MCF 10A (cell line): ENCODE results near the gene IGF1R. TPM values are rescaled to one million over a fixed set of nuclear protein-coding genes. Genes with fewer than 3 reads are reported as not detected.

Experiments used
- BruUV-seq: library from RNA; stranded (reverse); fragments of 400-500 nt; replicated peaks from 2 replicates; lab custom pipeline; 2021; lab: Mats Ljungman, UMichigan
- CTCF ChIA-PET: fragments of 300-600 bp; sonication (Branson Sonifier 250); formaldehyde crosslinking; extraction: SDS; loops from one replicate; lab custom pipeline; 2021; ENCODE audit warnings: antibody characterized with exemption, inconsistent platforms; lab: Yijun Ruan, JAX
- POLR2A ChIA-PET: fragments of 300-600, 350-650 bp; sonication (Branson Sonifier 250); formaldehyde crosslinking; extraction: SDS; loops from one replicate; lab custom pipeline; 2020; ENCODE audit warnings: antibody characterized with exemption, inconsistent platforms; lab: Yijun Ruan, JAX
- DNase-seq: peaks from one replicate; pipeline ENCODE4 v3.0.0-alpha.2; 2018; ENCODE audit not compliant: unreplicated experiment
- H3K27ac Mint-ChIP-seq: one replicate; pipeline ENCODE4 v1.8.0; 2022; ENCODE audit warnings: mild to moderate bottlenecking, low read depth, mixed read lengths; ENCODE audit not compliant: unreplicated experiment
- H3K27me3 Mint-ChIP-seq: one replicate; pipeline ENCODE4 v1.8.0; 2022; ENCODE audit warnings: mixed read lengths; ENCODE audit not compliant: insufficient read depth, unreplicated experiment
- H3K36me3 Mint-ChIP-seq: one replicate; pipeline ENCODE4 v1.8.0; 2022; ENCODE audit warnings: mild to moderate bottlenecking, moderate library complexity, mixed read lengths; ENCODE audit not compliant: insufficient read depth, unreplicated experiment
- H3K4me1 Mint-ChIP-seq: one replicate; pipeline ENCODE4 v1.8.0; 2022; ENCODE audit warnings: mixed read lengths; ENCODE audit not compliant: insufficient read depth, unreplicated experiment
- H3K4me3 Mint-ChIP-seq: one replicate; pipeline ENCODE4 v1.8.0; 2022; ENCODE audit warnings: mild to moderate bottlenecking, moderate library complexity, mixed read lengths; ENCODE audit not compliant: unreplicated experiment
- H3K9me3 Mint-ChIP-seq: one replicate; pipeline ENCODE4 v1.8.0; 2022; ENCODE audit warnings: mixed read lengths; ENCODE audit not compliant: unreplicated experiment
- intact Hi-C: fragments of 100-400 bp; cut with micrococcal nuclease; formaldehyde crosslinking; loops from 2 replicates; pipeline ENCODE4 v1.14.1; 2022
- total RNA-seq: library from RNA; stranded (reverse); gene quantifications from 2 replicates; pipeline ENCODE4 v1.2.3, GENCODE V29; 2022
- TF ChIP-seq, protein P1 (sequence below): fragments of 200-600 bp; IDR thresholded peaks from one replicate; pipeline ENCODE4 v1.8.0; 2022; ENCODE audit warnings: antibody characterized with exemption, mild to moderate bottlenecking; ENCODE audit not compliant: unreplicated experiment

IGF1R gene
- total RNA-seq, 1 experiment from 2014 or later, result 53.3 TPM

GRCh38 chr15:98620020-98620419 is 28.3 kb upstream of the IGF1R start:
- no peak overlapping the region for H3K4me3 Mint-ChIP-seq
- TF ChIP-seq, protein P1, sequence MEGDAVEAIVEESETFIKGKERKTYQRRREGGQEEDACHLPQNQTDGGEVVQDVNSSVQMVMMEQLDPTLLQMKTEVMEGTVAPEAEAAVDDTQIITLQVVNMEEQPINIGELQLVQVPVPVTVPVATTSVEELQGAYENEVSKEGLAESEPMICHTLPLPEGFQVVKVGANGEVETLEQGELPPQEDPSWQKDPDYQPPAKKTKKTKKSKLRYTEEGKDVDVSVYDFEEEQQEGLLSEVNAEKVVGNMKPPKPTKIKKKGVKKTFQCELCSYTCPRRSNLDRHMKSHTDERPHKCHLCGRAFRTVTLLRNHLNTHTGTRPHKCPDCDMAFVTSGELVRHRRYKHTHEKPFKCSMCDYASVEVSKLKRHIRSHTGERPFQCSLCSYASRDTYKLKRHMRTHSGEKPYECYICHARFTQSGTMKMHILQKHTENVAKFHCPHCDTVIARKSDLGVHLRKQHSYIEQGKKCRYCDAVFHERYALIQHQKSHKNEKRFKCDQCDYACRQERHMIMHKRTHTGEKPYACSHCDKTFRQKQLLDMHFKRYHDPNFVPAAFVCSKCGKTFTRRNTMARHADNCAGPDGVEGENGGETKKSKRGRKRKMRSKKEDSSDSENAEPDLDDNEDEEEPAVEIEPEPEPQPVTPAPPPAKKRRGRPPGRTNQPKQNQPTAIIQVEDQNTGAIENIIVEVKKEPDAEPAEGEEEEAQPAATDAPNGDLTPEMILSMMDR, result no peak
- no peaks in the 10 kb centered on the region for H3K9me3 Mint-ChIP-seq
- intact Hi-C loops, result no loop called here
- no TSS peak for BruUV-seq
- H3K4me1 Mint-ChIP-seq, result no peaks in the 10 kb centered on the region
- no peak overlapping the region for H3K27ac Mint-ChIP-seq
- peaks cover 90% of the 10 kb centered on the region for H3K27me3 Mint-ChIP-seq
- H3K36me3 Mint-ChIP-seq, result no peaks in the 10 kb centered on the region
- ChIA-PET POLR2A (interaction anchor here (0.6 kb wide), 1 partner anchor 33 kb away, joined by 3 read pairs; no protein-coding TSS in a partner anchor), CTCF (no interaction called here)
- no peak for DNase-seq

- DNase-seq, result no peak
- Mint-ChIP-seq H3K4me1 (no peaks in the 10 kb centered on the region), H3K36me3 (no peaks in the 10 kb centered on the region), H3K4me3 (no peak overlapping the region), H3K27ac (no peak overlapping the region), H3K27me3 (peaks cover 97% of the 10 kb centered on the region), H3K9me3 (no peaks in the 10 kb centered on the region)
- BruUV-seq, result no TSS peak
- TF ChIP-seq, protein P1, result no peak
- intact Hi-C loops, result no loop called here
- POLR2A ChIA-PET, result interaction anchor here (0.7 kb wide), 1 partner anchor 299 kb away, joined by 3 read pairs; no protein-coding TSS in a partner anchor
- CTCF ChIA-PET, result interaction anchor here (0.6 kb wide), 1 partner anchor 165 kb away, joined by 3 read pairs; no protein-coding TSS in a partner anchor
These were observed 27.3 kb upstream of the IGF1R start for GRCh38 chr15:98621021-98621420.

GRCh38 chr15:98625614-98626013 is 22.7 kb upstream of the IGF1R start:
- DNase-seq, result no peak
- peaks cover 97% of the 10 kb centered on the region for H3K27me3 Mint-ChIP-seq
- TF ChIP-seq, protein P1, result no peak
- no peak overlapping the region for H3K27ac Mint-ChIP-seq
- BruUV-seq, result no TSS peak
- H3K36me3 Mint-ChIP-seq, result peaks cover 6% of the 10 kb centered on the region
- POLR2A ChIA-PET, result no interaction called here
- H3K9me3 Mint-ChIP-seq, result no peaks in the 10 kb centered on the region
- CTCF ChIA-PET, result interaction anchor here (0.7 kb wide), 1 partner anchor 58 kb away, joined by 4 read pairs; no protein-coding TSS in a partner anchor
- intact Hi-C loops, result no loop called here
- H3K4me1 Mint-ChIP-seq, result no peaks in the 10 kb centered on the region
- no peak overlapping the region for H3K4me3 Mint-ChIP-seq

GRCh38 chr15:98626153-98626552 is 22.2 kb upstream of the IGF1R start:
- no TSS peak for BruUV-seq
- Mint-ChIP-seq H3K4me3 (no peak overlapping the region), H3K27ac (no peak overlapping the region), H3K36me3 (peaks cover 6% of the 10 kb centered on the region), H3K27me3 (peaks cover 97% of the 10 kb centered on the region), H3K4me1 (no peaks in the 10 kb centered on the region), H3K9me3 (no peaks in the 10 kb centered on the region)
- TF ChIP-seq, protein P1, result no peak
- ChIA-PET CTCF (no interaction called here), POLR2A (no interaction called here)
- intact Hi-C loops, result no loop called here
- no peak for DNase-seq
